ENCODE results near the gene MORN1. TPM values are rescaled to one million over a fixed set of nuclear protein-coding genes. Genes with fewer than 3 reads are reported as not detected.

The MORN1 gene
- total and polyA plus RNA-seq, 2 donors = 4.7 to 11.1 TPM

DNA sequence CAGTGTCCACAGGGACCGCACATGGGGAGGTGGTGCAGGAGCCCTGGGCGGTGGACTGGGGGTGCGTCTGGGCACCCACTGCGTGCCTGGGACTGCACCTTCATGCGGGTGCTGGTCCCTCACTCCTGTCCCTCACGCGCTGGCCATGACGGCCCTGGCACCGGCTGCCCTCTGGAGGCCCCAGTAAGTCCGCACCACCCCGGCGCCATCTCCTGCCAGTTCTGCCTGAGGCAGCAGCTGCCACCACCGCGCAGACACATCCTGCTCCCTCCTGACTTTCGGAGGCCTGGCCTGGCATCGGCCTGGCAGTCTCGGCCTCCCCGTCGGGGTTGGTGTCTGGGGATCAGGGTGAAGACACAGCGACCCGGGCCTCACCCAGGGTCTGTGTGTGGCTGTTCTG lies 64.8 kb downstream of the MORN1 start:
- DNase-seq (ENCODE audit: extremely low spot score) = no peak
- no peaks in the 10 kb centered on the region for H3K4me1 ChIP-seq (ENCODE audit: insufficient read depth)
- no peak overlapping the region for H3K4me3 ChIP-seq (ENCODE audit: low read depth, low read length)
- no peak overlapping the region for H3K27ac ChIP-seq (ENCODE audit: low read depth)
- no peaks in the 10 kb centered on the region for H3K36me3 ChIP-seq (ENCODE audit: insufficient read depth)
- 84% methylated on average over 21 of the region's 21 CpGs for WGBS

GRCh38 chr1:2324553-2325366 lies 66.6 kb downstream of the MORN1 start:
- Histone ChIP-seq H3K27ac (ENCODE audit: low read depth) (no peak overlapping the region), H3K36me3 (ENCODE audit: insufficient read depth) (no peaks in the 10 kb centered on the region), H3K4me1 (ENCODE audit: insufficient read depth) (no peaks in the 10 kb centered on the region), H3K4me3 (ENCODE audit: low read depth, low read length) (no peak overlapping the region)
- no peak for DNase-seq (ENCODE audit: extremely low spot score)
- 92% methylated on average over 18 of the region's 18 CpGs for WGBS

DNA sequence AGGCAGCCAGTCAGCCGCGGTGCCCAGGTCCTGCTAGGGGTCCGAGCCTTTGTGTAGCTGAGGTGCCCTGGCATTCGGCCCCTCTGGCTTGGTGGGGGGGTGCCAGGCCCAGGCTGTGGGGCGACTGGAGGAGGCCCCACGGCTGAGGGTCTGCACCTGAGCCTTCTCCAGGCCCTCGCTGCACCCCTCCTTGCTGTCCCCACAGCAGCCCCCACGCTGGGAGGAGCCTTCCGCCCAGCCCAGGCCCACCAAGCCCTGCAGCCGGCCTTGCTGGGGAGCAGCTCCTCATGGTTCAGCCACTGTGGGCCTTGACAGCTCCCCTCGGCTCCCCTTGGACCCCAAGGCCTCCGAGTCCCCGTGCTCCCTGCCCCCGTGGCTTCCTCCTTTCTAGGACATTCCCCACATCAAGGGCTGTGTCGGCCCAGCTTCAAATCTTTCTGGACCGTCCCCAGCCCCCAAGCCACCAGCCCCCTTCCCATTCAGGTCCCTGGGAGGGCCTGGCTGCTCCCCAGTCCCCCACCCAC lies 67.8 kb downstream of the MORN1 start:
- 90% methylated on average over 16 of the region's 16 CpGs for WGBS
- Histone ChIP-seq H3K4me3 (ENCODE audit: low read depth, low read length) (no peak overlapping the region), H3K36me3 (ENCODE audit: insufficient read depth) (no peaks in the 10 kb centered on the region), H3K27ac (ENCODE audit: low read depth) (no peak overlapping the region), H3K4me1 (ENCODE audit: insufficient read depth) (no peaks in the 10 kb centered on the region)
- no peak for DNase-seq (ENCODE audit: extremely low spot score)

- no peak overlapping the region for H3K27ac ChIP-seq (ENCODE audit: low read depth)
- no peak overlapping the region for H3K4me3 ChIP-seq (ENCODE audit: low read depth, low read length)
- no peaks in the 10 kb centered on the region for H3K36me3 ChIP-seq (ENCODE audit: insufficient read depth)
- H3K4me1 ChIP-seq (ENCODE audit: insufficient read depth) = no peaks in the 10 kb centered on the region
- WGBS = 54% methylated on average over 41 of the region's 41 CpGs
- no peak for DNase-seq (ENCODE audit: extremely low spot score)
These were observed 68.7 kb downstream of the MORN1 start for GRCh38 chr1:2322581-2323211.

DNA sequence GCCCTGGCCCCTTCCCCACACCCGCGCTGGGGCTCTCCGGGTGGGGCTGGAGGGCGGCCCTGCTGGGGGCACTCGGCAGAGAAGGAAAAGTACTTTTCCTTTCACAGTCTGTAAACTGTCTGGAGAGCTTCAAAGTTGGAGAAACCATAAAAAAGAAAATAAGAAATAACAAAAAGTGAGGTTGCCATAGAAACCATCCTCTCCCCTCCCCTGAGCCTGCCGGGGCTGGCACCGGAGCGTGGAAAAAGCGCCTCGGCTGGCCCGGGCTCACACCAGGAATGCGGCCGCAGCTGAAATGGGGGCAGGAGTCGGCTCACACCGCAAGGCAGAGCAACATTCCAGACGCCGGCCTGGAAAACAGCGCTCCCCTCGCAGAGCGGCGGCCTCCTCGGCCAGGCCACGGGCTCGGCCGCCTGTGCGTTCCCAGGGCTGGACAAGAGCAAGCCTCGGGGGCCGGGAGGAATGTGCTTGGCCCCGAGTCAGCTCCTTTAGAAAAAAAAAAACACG lies 69.2 kb downstream of the MORN1 start:
- no peak overlapping the region for H3K4me3 ChIP-seq (ENCODE audit: low read depth, low read length)
- no peak overlapping the region for H3K27ac ChIP-seq (ENCODE audit: low read depth)
- 4% methylated on average over 30 of the region's 30 CpGs for WGBS
- H3K36me3 ChIP-seq (ENCODE audit: insufficient read depth) = no peaks in the 10 kb centered on the region
- no peaks in the 10 kb centered on the region for H3K4me1 ChIP-seq (ENCODE audit: insufficient read depth)
- DNase-seq (ENCODE audit: extremely low spot score) = peak; percentile 74

- 59% methylated on average over 41 of the region's 41 CpGs for WGBS
- Histone ChIP-seq H3K4me1 (ENCODE audit: insufficient read depth) (no peaks in the 10 kb centered on the region), H3K36me3 (ENCODE audit: insufficient read depth) (no peaks in the 10 kb centered on the region), H3K27ac (ENCODE audit: low read depth) (no peak overlapping the region), H3K4me3 (ENCODE audit: low read depth, low read length) (no peak overlapping the region)
- DNase-seq (ENCODE audit: extremely low spot score) = no peak
These were observed 70.3 kb downstream of the MORN1 start for GRCh38 chr1:2320760-2321667.

GRCh38 chr1:2320006-2320405 lies 71.3 kb downstream of the MORN1 start:
- H3K36me3 ChIP-seq (ENCODE audit: insufficient read depth) = no peaks in the 10 kb centered on the region
- no peaks in the 10 kb centered on the region for H3K4me1 ChIP-seq (ENCODE audit: insufficient read depth)
- 58% methylated on average over 15 of the region's 15 CpGs for WGBS
- DNase-seq (ENCODE audit: extremely low spot score) = no peak
- H3K4me3 ChIP-seq (ENCODE audit: low read depth, low read length) = no peak overlapping the region
- no peak overlapping the region for H3K27ac ChIP-seq (ENCODE audit: low read depth)

- DNase-seq (ENCODE audit: extremely low spot score) = no peak
- H3K27ac ChIP-seq (ENCODE audit: low read depth) = no peak overlapping the region
- no peaks in the 10 kb centered on the region for H3K4me1 ChIP-seq (ENCODE audit: insufficient read depth)
- no peak overlapping the region for H3K4me3 ChIP-seq (ENCODE audit: low read depth, low read length)
- 85% methylated on average over 21 of the region's 21 CpGs for WGBS
- no peaks in the 10 kb centered on the region for H3K36me3 ChIP-seq (ENCODE audit: insufficient read depth)
These were observed 72.1 kb downstream of the MORN1 start for GRCh38 chr1:2319291-2319690.

- H3K4me1 ChIP-seq (ENCODE audit: insufficient read depth) = no peaks in the 10 kb centered on the region
- DNase-seq (ENCODE audit: extremely low spot score) = no peak
- H3K36me3 ChIP-seq (ENCODE audit: insufficient read depth) = no peaks in the 10 kb centered on the region
- no peak overlapping the region for H3K4me3 ChIP-seq (ENCODE audit: low read depth, low read length)
- WGBS = 71% methylated on average over 41 of the region's 41 CpGs
- H3K27ac ChIP-seq (ENCODE audit: low read depth) = no peak overlapping the region
These were observed 72.8 kb downstream of the MORN1 start for GRCh38 chr1:2318314-2319278.

DNA sequence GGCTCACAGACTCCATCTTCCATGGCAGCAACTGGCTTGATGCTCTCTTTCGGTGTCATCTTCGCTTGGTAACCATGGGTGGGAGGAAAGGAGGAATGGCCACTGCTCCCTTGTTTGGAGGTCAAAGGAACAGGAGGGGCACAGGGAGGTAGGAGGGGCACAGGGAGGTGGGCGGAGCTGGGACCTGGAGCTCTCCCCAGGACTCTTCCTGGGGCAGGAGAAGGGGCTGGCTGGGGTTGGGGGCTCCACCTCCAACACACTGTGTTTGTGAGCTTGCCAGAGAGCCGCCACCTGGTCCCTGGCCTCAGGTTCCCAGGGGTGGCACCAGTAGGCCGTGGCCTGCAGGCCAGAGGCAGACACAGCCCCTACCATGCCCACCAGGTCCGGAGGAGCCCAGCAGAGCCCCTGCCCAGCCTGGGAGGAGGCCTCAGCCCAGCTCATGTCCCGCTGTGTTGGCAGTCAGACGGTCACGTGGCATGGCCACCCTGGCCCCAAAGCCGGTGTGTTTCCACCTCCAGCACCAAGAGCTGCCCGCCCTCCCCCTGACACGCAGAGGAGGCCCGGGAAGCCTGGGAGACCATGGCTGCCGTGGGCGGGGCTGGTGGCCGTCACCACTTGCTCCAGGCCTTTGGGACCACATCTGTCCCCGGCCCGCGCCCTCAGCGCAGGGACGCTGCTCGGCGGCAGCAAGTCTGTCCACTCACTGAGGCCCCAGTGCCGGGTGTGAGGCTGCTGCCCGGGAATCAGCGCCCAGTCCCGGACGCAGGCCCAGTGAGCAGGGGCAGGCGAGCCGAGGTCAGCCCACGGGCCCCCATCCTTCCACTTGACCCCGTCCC lies 73.9 kb downstream of the MORN1 start:
- Histone ChIP-seq H3K4me1 (ENCODE audit: insufficient read depth) (peaks cover 3% of the 10 kb centered on the region), H3K27ac (ENCODE audit: low read depth) (no peak overlapping the region), H3K4me3 (ENCODE audit: low read depth, low read length) (no peak overlapping the region), H3K36me3 (ENCODE audit: insufficient read depth) (no peaks in the 10 kb centered on the region)
- no peak for DNase-seq (ENCODE audit: extremely low spot score)
- WGBS = 90% methylated on average over 32 of the region's 32 CpGs

GRCh38 chr1:2316451-2316961 lies 74.8 kb downstream of the MORN1 start:
- Histone ChIP-seq H3K4me1 (ENCODE audit: insufficient read depth) (peaks cover 3% of the 10 kb centered on the region), H3K36me3 (ENCODE audit: insufficient read depth) (no peaks in the 10 kb centered on the region), H3K27ac (ENCODE audit: low read depth) (no peak overlapping the region), H3K4me3 (ENCODE audit: low read depth, low read length) (no peak overlapping the region)
- DNase-seq (ENCODE audit: extremely low spot score) = no peak
- 69% methylated on average over 16 of the region's 16 CpGs for WGBS

All from urinary bladder (tissue), 4 donors.